ENCODE measurements around the gene DUSP10. TPM values are rescaled to one million over a fixed set of nuclear protein-coding genes. Genes with fewer than 3 reads are reported as not detected.
A peak's percentile ranks its signal among the peaks of the same experiment; 100 is the strongest.

DUSP10 gene
- total and polyA plus RNA-seq, 12 donors = 1.8 to 9.7 (median 3.8) TPM

DNA sequence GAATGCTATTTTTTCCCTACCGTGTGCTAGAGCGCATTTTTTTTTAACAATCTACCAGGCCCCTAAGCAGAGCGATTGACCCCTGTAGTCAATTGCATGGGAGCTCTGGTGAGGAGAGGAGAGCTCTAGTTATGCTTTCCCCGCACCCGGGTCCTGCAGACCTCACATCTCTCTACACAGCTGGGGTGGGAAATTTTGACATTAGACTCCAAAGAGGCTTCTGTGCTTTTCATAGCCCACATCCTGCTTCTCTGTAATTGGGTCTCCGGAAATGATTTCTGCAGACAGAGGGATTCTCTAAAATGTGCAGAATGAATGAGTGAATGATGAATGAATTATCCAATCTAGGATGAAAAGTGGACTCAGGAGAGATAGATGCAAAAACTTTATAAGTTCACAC is 41.5 kb upstream of the DUSP10 start:
- DNase-seq (no peak), ATAC-seq (no peak)
- Histone ChIP-seq H3K4me1 (peaks cover 0 to 24% (median 0%) of the 10 kb centered on the region in 9 donors), H3K27me3 (peaks cover 0 to 5% (median 0%) of the 10 kb centered on the region in 7 donors), H3K9me3 (no peaks in the 10 kb centered on the region), H3K27ac (no peak overlapping the region), H3K36me3 (no peaks in the 10 kb centered on the region), H3K4me3 (no peak overlapping the region)
- intact Hi-C loops (cut with DNase I) = no loop called here
- 68 to 83% methylated on average over 6 of the region's 6 CpGs for WGBS, 2 donors
- TF ChIP-seq, protein P1, sequence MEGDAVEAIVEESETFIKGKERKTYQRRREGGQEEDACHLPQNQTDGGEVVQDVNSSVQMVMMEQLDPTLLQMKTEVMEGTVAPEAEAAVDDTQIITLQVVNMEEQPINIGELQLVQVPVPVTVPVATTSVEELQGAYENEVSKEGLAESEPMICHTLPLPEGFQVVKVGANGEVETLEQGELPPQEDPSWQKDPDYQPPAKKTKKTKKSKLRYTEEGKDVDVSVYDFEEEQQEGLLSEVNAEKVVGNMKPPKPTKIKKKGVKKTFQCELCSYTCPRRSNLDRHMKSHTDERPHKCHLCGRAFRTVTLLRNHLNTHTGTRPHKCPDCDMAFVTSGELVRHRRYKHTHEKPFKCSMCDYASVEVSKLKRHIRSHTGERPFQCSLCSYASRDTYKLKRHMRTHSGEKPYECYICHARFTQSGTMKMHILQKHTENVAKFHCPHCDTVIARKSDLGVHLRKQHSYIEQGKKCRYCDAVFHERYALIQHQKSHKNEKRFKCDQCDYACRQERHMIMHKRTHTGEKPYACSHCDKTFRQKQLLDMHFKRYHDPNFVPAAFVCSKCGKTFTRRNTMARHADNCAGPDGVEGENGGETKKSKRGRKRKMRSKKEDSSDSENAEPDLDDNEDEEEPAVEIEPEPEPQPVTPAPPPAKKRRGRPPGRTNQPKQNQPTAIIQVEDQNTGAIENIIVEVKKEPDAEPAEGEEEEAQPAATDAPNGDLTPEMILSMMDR (IDR thresholded peaks at IDR 0.05) = no peak

DNA sequence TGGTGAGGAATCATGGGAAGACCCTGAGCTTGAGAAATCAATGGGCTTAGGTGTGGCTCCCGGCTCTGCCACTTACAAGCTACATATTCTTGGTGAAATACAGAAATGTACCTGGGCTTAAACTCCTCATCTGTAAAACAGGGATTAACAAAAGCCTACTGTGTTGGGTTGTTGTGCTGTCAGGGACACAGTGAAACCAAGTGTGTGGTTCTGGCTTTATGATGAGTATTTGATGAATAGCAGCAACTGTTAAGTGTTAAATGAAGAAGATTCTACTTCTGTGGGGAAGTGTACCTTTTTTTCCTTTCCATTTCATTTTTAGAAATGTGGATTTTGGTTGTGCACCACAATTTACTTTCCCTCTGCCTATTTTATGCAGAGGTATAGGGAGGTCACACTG is 41.1 kb upstream of the DUSP10 start:
- Histone ChIP-seq H3K27me3 (peaks cover 0 to 5% (median 0%) of the 10 kb centered on the region in 7 donors), H3K9me3 (no peaks in the 10 kb centered on the region), H3K4me3 (no peak overlapping the region), H3K27ac (no peak overlapping the region), H3K36me3 (no peaks in the 10 kb centered on the region), H3K4me1 (peaks cover 0 to 29% (median 0%) of the 10 kb centered on the region in 9 donors)
- WGBS, 2 donors = 91 to 98% methylated on average over 1 of the region's 1 CpG
- intact Hi-C loops (cut with DNase I) = no loop called here
- TF ChIP-seq, protein P1 (IDR thresholded peaks at IDR 0.05) = no peak
- ATAC-seq = no peak
- no peak for DNase-seq

GRCh38 chr1:221782477-221782876 is 40.6 kb upstream of the DUSP10 start:
- Histone ChIP-seq H3K27me3 (peaks cover 0 to 5% (median 0%) of the 10 kb centered on the region in 7 donors), H3K36me3 (no peaks in the 10 kb centered on the region), H3K27ac (no peak overlapping the region), H3K4me3 (no peak overlapping the region), H3K4me1 (peaks cover 0 to 34% (median 0%) of the 10 kb centered on the region in 9 donors), H3K9me3 (no peaks in the 10 kb centered on the region)
- DNase-seq (no peak), ATAC-seq (no peak)
- WGBS, 2 donors = 53 to 63% methylated on average over 2 of the region's 2 CpGs
- TF ChIP-seq, protein P1 (IDR thresholded peaks at IDR 0.05) = no peak
- intact Hi-C loops (cut with DNase I) = no loop called here

DNA sequence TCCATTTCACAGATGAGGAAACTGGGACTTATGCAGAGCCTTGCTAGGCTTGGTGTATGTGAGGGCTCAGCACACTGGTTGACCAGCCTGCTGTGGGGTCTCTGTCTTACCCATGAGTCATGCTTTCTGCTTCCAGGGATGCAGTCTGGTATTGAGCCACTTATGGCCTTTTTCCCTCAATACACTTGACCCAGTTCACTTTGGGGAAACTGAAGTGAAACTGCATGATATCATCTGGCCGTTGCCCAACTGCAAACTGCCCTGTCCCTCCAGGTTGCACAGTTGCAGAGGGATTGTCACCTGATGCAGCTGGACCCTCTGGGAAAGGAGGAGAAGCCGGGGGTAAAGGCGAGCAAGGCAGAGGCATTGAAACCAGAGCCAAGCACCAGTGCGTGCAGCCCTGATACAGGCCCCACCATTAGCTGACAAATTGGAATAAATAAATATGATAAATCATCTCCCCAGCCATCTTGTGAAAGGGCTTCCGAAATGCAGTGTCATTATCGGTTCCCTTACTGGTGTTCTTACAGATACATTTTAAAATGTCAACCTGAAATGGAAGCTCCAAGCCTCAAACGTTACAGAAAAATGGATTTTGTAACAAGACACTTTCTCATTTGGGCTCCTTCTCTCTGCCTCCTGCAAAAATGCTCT is 39.3 kb upstream of the DUSP10 start:
- H3K27ac ChIP-seq = no peak overlapping the region
- ATAC-seq = peak in 1 of 8 donors; percentile 61
- WGBS, 2 donors = 75 to 77% methylated on average over 7 of the region's 7 CpGs
- no peaks in the 10 kb centered on the region for H3K9me3 ChIP-seq
- peaks cover 0 to 5% (median 0%) of the 10 kb centered on the region in 7 donors for H3K27me3 ChIP-seq
- H3K4me1 ChIP-seq = peaks cover 0 to 45% (median 0%) of the 10 kb centered on the region in 9 donors
- DNase-seq = no peak
- intact Hi-C loops (cut with DNase I) = loop anchor here in 1 of 10 donors (1.0 kb wide), 1 partner anchor 17 kb away; no protein-coding TSS in a partner anchor
- TF ChIP-seq, protein P1 (IDR thresholded peaks at IDR 0.05) = no peak
- H3K4me3 ChIP-seq = no peak overlapping the region
- no peaks in the 10 kb centered on the region for H3K36me3 ChIP-seq

Data from heart right ventricle (tissue), 16 donors.